IPS-18a (cell line): Measurements from ENCODE around the gene CYP26B1.

Experiments used
- H3K27ac ChIP-seq: one replicate; pipeline ENCODE4 v1.5.1; 2013; ENCODE audit warnings: low read length
- H3K27me3 ChIP-seq: one replicate; pipeline ENCODE4 v1.6.1; 2013; ENCODE audit warnings: mild to moderate bottlenecking, low read length; ENCODE audit not compliant: control insufficient read depth, insufficient read depth
- H3K36me3 ChIP-seq: one replicate; pipeline ENCODE4 v1.6.1; 2013; ENCODE audit warnings: low read depth, low read length; ENCODE audit not compliant: control insufficient read depth
- H3K4me1 ChIP-seq: one replicate; pipeline ENCODE4 v1.6.1; 2013; ENCODE audit warnings: low read depth, low read length; ENCODE audit not compliant: control insufficient read depth
- H3K4me3 ChIP-seq: one replicate; pipeline ENCODE4 v1.5.1; 2013; ENCODE audit warnings: low read length
- H3K9ac ChIP-seq: one replicate; pipeline ENCODE4 v1.6.1; 2013; ENCODE audit warnings: mild to moderate bottlenecking, low read length, moderate library complexity
- H3K9me3 ChIP-seq: one replicate; pipeline ENCODE4 v1.6.1; 2013; ENCODE audit warnings: low read depth, low read length; ENCODE audit not compliant: control insufficient read depth

CYP26B1 gene

GRCh38 chr2:72153924-72154323 is 6.3 kb upstream of the CYP26B1 start:
- Histone ChIP-seq H3K9me3 (no peaks in the 10 kb centered on the region), H3K27ac (no peak overlapping the region), H3K4me3 (no peak overlapping the region), H3K27me3 (peaks cover 30% of the 10 kb centered on the region), H3K4me1 (peaks cover 5% of the 10 kb centered on the region), H3K36me3 (no peaks in the 10 kb centered on the region), H3K9ac (no peak overlapping the region)

GRCh38 chr2:72153026-72153791 is 5.5 kb upstream of the CYP26B1 start:
- H3K9me3 ChIP-seq, result no peaks in the 10 kb centered on the region
- H3K4me1 ChIP-seq, result peaks cover 5% of the 10 kb centered on the region
- no peaks in the 10 kb centered on the region for H3K36me3 ChIP-seq
- H3K4me3 ChIP-seq, result no peak overlapping the region
- peaks cover 36% of the 10 kb centered on the region for H3K27me3 ChIP-seq
- no peak overlapping the region for H3K27ac ChIP-seq
- H3K9ac ChIP-seq, result no peak overlapping the region

DNA sequence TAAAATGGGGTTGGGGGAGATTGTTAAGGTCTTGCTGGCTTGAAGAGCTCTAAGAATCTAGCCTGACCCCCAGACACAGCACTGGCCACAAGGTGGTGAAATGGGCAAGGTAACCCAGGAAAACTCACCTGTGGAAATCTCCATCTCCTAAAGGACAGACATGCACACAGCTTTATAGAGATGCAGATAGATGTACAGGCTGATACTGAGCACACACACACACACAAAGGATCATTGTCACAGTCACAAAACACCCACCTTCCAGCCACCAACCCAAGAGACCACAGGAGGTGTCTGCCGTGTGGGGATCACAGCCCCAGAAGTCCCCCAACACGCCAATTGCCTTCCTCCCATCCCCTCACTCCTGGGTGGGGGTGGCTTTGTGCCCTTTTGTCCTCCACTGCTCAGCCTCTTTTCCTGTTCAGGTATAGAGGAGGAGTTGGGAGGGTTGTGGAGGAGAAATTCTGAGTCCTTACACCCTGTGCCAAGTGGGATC is 3.2 kb upstream of the CYP26B1 start:
- Histone ChIP-seq H3K9me3 (no peaks in the 10 kb centered on the region), H3K27ac (no peak overlapping the region), H3K9ac (no peak overlapping the region), H3K4me3 (no peak overlapping the region), H3K27me3 (peaks cover 59% of the 10 kb centered on the region), H3K4me1 (peaks cover 21% of the 10 kb centered on the region), H3K36me3 (no peaks in the 10 kb centered on the region)

DNA sequence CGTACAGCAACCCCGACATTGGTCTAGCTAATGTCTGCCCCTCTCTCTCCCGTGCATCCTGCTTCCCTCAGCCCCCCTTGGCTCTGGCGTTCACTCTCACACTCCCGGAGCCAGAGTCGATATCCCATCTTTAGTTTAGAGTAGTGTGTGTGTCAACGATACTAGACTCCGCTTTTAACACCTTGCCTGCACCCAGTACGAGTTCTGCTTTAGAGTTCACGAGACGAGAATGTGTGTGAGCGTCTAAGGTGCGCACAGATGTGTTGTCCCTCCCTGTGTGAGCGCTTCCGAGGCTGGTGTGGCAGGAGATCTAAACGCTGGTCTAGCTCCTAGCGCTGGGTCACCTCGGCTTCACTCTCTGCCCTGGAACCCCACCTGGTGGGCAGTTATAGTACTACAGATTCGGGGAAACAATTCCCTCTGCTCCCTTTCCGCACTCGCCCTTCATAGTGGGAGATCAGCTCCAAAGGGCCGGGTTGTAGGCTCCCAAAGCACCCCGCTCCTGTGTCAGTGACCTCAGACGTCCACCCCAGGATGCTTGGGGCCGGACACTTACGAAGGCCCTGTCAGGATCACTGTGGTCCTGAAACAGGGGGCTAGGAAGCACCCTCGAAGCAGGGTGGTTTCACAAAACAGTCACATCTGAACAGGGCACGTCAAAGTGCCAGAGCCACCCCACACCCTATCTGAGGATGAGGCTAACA is 2.6 kb upstream of the CYP26B1 start:
- Histone ChIP-seq H3K27me3 (peaks cover 65% of the 10 kb centered on the region), H3K27ac (no peak overlapping the region), H3K4me1 (peaks cover 24% of the 10 kb centered on the region), H3K9me3 (no peaks in the 10 kb centered on the region), H3K36me3 (no peaks in the 10 kb centered on the region), H3K9ac (no peak overlapping the region), H3K4me3 (peak overlapping the region; percentile 36)

DNA sequence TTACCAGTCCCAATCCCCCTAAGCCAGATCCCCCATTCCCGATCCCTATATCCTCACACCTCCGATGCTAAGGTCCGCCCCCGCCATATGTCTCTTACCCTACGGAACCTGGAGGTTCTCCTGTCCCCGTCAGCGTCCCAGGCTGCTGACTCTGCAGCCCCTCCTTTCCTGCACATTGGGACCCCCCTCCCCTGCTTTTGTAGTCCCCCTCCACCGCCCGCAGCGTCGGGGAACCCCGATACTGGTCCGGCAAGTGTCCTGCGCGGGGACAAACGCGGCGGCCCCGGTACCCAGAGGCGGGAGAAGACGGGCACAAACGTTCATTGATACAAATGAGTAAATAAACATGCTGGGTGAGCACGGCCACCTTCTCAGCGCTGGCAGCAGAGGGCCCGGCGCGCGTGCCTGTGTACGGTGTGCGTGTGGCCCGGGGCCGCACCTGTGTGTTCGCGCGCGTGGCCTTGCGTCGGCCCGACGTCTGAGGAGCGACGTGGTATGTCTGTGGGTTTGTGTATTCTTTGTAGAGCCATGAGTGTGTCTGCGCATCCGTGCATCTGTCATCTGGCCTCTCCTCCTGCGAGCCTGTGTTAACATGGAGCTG is 2.0 kb upstream of the CYP26B1 start:
- H3K9me3 ChIP-seq, result no peaks in the 10 kb centered on the region
- no peaks in the 10 kb centered on the region for H3K36me3 ChIP-seq
- H3K4me3 ChIP-seq, result peak overlapping the region; percentile 36
- H3K27me3 ChIP-seq, result peaks cover 71% of the 10 kb centered on the region
- H3K9ac ChIP-seq, result no peak overlapping the region
- H3K4me1 ChIP-seq, result peaks cover 24% of the 10 kb centered on the region
- no peak overlapping the region for H3K27ac ChIP-seq

DNA sequence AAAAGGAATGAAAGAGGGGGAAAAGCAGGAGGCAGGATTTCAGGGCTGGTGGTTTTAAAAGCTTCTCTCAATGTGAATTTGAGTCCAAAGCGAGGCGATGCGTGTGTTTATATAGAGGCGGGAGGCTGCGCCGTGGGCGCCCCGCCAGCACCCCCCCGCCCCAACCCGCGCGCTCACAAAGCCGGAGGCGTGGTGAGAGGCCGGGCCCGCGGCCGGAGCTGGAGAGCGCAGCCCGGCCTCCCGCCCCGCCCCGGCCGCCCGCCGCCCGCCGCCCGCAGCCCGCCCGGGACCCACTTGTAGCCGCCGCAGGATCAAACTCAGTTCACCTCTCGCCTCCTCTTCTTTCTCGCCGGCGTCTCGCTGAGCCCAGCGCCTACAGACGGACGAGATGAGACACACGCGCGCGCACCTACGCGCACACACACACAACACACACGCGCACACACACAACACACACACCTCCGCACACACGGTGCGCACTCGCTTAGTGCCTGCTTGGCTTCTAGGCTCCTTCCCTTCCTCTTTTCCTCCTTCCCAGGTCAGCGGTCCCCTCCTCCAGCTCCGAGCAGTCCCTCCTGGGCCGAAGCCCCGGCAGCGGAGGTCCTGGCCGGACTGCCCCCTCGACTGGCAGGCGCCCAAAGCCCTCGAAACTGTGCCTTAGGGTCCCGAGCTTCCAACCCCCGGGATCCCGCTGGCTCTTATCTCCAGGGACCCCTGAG is 1.3 kb upstream of the CYP26B1 start:
- Histone ChIP-seq H3K4me1 (peaks cover 25% of the 10 kb centered on the region), H3K9me3 (no peaks in the 10 kb centered on the region), H3K36me3 (no peaks in the 10 kb centered on the region), H3K9ac (no peak overlapping the region), H3K27ac (no peak overlapping the region), H3K4me3 (peak overlapping the region; percentile 49), H3K27me3 (peaks cover 77% of the 10 kb centered on the region)

DNA sequence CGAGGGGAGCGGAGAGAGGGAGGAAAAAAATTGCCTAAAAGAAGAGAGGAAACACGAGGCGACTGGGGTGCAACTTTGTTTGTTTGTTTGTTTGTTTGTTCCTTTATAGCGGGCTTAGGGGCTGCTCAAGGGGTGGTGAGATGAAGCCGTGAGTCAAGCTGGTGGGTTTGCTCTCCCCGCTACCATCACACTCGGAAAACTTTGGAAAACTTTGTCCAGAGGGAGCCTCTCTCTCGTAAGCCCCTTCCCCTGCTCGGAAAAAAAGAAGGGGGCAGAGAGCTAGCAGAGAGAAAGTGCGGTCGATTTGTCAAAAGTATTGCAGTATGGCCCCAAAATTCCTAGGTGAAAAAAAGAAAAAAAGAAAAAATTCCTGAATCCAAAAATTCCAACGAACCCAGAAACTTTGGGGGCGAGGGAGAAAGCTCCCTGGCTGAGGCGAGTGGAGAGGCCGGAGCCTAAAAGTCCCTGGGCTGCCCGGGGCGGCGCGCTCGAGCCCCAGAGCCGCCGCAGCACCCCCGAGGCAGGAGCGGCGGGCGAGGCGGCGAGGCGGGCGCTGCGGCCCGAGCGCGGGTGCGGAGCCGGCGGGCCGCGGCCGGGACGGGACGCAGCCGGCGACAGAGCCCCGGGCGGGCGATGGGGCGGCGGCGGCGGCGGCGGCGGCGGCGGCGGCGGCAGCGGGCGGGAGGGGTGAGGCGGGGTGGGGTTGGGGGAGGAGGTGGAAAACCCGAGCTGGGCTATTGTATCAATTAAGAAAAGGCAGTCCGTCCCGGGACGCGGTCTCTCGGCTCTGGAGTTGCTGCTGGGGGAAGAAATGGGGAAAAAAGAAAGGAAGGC is 558 bp upstream of the CYP26B1 start:
- no peak overlapping the region for H3K27ac ChIP-seq
- H3K4me3 ChIP-seq, result peak overlapping the region; percentile 49
- peaks cover 31% of the 10 kb centered on the region for H3K4me1 ChIP-seq
- H3K36me3 ChIP-seq, result no peaks in the 10 kb centered on the region
- peaks cover 84% of the 10 kb centered on the region for H3K27me3 ChIP-seq
- H3K9me3 ChIP-seq, result no peaks in the 10 kb centered on the region
- H3K9ac ChIP-seq, result no peak overlapping the region

GRCh38 chr2:72146347-72147302 is 1.0 kb downstream of the CYP26B1 start:
- H3K27ac ChIP-seq, result no peak overlapping the region
- H3K36me3 ChIP-seq, result no peaks in the 10 kb centered on the region
- H3K9ac ChIP-seq, result no peak overlapping the region
- H3K4me3 ChIP-seq, result peak overlapping the region; percentile 41
- peaks cover 37% of the 10 kb centered on the region for H3K4me1 ChIP-seq
- H3K27me3 ChIP-seq, result peaks cover 98% of the 10 kb centered on the region
- no peaks in the 10 kb centered on the region for H3K9me3 ChIP-seq

- Histone ChIP-seq H3K4me3 (peak overlapping the region; percentile 41), H3K9ac (no peak overlapping the region), H3K27ac (no peak overlapping the region), H3K36me3 (no peaks in the 10 kb centered on the region), H3K9me3 (no peaks in the 10 kb centered on the region), H3K27me3 (peaks cover 98% of the 10 kb centered on the region), H3K4me1 (peaks cover 37% of the 10 kb centered on the region)
These were observed 1.9 kb downstream of the CYP26B1 start for GRCh38 chr2:72145658-72146329.

DNA sequence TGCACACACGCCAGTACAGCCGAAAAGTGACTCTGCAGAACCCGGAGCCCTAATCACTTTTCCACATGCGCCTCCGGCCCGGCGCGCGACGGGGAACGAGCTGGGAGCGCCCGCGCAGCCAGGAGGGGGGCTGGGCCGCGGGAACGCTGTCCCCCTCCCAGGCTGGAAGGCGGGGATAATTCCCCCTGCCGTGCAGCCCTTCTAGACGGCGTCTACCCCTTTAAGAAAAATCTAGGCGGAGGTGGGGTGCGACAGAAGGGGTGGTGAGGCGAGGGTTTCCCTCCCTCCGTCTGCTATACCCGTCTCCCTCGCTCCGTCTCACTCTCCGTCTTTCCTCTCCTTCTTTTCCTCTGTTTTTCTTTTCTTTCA is 2.4 kb downstream of the CYP26B1 start:
- peaks cover 98% of the 10 kb centered on the region for H3K27me3 ChIP-seq
- H3K36me3 ChIP-seq, result no peaks in the 10 kb centered on the region
- peak overlapping the region; percentile 41 for H3K4me3 ChIP-seq
- peaks cover 37% of the 10 kb centered on the region for H3K4me1 ChIP-seq
- H3K27ac ChIP-seq, result no peak overlapping the region
- H3K9ac ChIP-seq, result no peak overlapping the region
- no peaks in the 10 kb centered on the region for H3K9me3 ChIP-seq
